HG03571 (cell line): Measurements from ENCODE around the gene FETUB.
A peak's percentile ranks its signal among the peaks of the same experiment; 100 is the strongest.
"Not testable (repeated sequence)": the region's sequence is repeated elsewhere in the genome, so short reads cannot be mapped to it uniquely, and the experiment has no call there.

Experiments
- ATAC-seq: cut with Tn5 transposase; IDR thresholded peaks from one replicate; pipeline ENCODE4 v1.9.1; 2021; ENCODE audit not compliant: unreplicated experiment

The FETUB gene

GRCh38 chr3:186634207-186634606, 6.0 kb upstream of the FETUB start:
- not testable (repeated sequence) for ATAC-seq

GRCh38 chr3:186635532-186635931, 4.7 kb upstream of the FETUB start:
- no peak for ATAC-seq

GRCh38 chr3:186636536-186636935, 3.7 kb upstream of the FETUB start:
- no peak for ATAC-seq

GRCh38 chr3:186637686-186638085, 2.5 kb upstream of the FETUB start:
- ATAC-seq: no peak

GRCh38 chr3:186638259-186638658, 1.9 kb upstream of the FETUB start:
- no peak for ATAC-seq

GRCh38 chr3:186640473-186640818, 247 bp downstream of the FETUB start:
- ATAC-seq: no peak

- ATAC-seq: no peak
These were observed 730 bp downstream of the FETUB start for GRCh38 chr3:186640929-186641328.

- ATAC-seq: no peak
These were observed 1.8 kb downstream of the FETUB start for GRCh38 chr3:186642014-186642413.

- no peak for ATAC-seq
These were observed 3.3 kb downstream of the FETUB start for GRCh38 chr3:186643493-186643892.

- no peak for ATAC-seq
These were observed 4.5 kb downstream of the FETUB start for GRCh38 chr3:186644683-186645082.

- no peak for ATAC-seq
These were observed 5.9 kb downstream of the FETUB start for GRCh38 chr3:186646106-186646505.

GRCh38 chr3:186646841-186647240, 6.6 kb downstream of the FETUB start:
- ATAC-seq: no peak

- ATAC-seq: no peak
These were observed 8.7 kb downstream of the FETUB start for GRCh38 chr3:186648851-186649250.

- no peak for ATAC-seq
These were observed 11.5 kb downstream of the FETUB start for GRCh38 chr3:186651678-186652215.

- ATAC-seq: peak; percentile 93
These were observed 13.0 kb downstream of the FETUB start for GRCh38 chr3:186653080-186653707.

- ATAC-seq: no peak
These were observed 13.8 kb downstream of the FETUB start for GRCh38 chr3:186653984-186654383.

- no peak for ATAC-seq
These were observed 23.3 kb downstream of the FETUB start for GRCh38 chr3:186663361-186664118.

GRCh38 chr3:186664119-186664495, 23.9 kb downstream of the FETUB start:
- no peak for ATAC-seq

GRCh38 chr3:186664506-186664905, 24.3 kb downstream of the FETUB start:
- no peak for ATAC-seq

GRCh38 chr3:186665625-186666188, 25.5 kb downstream of the FETUB start, which contains the start of gene HRG:
Gene HRG (plus strand): TSS chr3:186666014. CDS start chr3:186666032, 18 bp downstream.
- no peak for ATAC-seq

GRCh38 chr3:186668426-186668825, 28.2 kb downstream of the FETUB start:
- ATAC-seq: no peak
